HepG2 (cell line): ENCODE results near the gene PRMT5. TPM values are rescaled to one million over a fixed set of nuclear protein-coding genes. Genes with fewer than 3 reads are reported as not detected.
A peak's percentile ranks its signal among the peaks of the same experiment; 100 is the strongest.

Experiments used
- ELK4 ChIP-seq: sonication (generic); formaldehyde crosslinking; IDR thresholded peaks from 2 replicates; pipeline ENCODE4 v1.9.0; 2021; ENCODE audit warnings: missing genetic modification reagents, borderline replicate concordance
- NFRKB ChIP-seq: fragments of 450-650 bp; IDR thresholded peaks from 2 replicates; pipeline ENCODE4 v1.6.1; 2017
- RAD21 ChIP-seq: fragments of 450-650 bp; formaldehyde crosslinking; IDR thresholded peaks from 2 replicates; pipeline ENCODE4 v1.5.0; 2020; ENCODE audit warnings: mild to moderate bottlenecking
- TOE1 ChIP-seq: sonication (generic); formaldehyde crosslinking; IDR thresholded peaks from 2 replicates; pipeline ENCODE4 v1.4.0; 2020; ENCODE audit warnings: mild to moderate bottlenecking, missing genetic modification reagents
- XRCC5 ChIP-seq: fragments of 200-400 bp; formaldehyde crosslinking; optimal IDR thresholded peaks from 2 replicates; pipeline ENCODE3; 2017; ENCODE audit warnings: mild to moderate bottlenecking, low read length
- ZFP36L2 ChIP-seq: sonication (generic); formaldehyde crosslinking; IDR thresholded peaks from 2 replicates; pipeline ENCODE4 v1.4.0; 2020; ENCODE audit warnings: missing genetic modification reagents
- ZKSCAN5 ChIP-seq: sonication (generic); formaldehyde crosslinking; IDR thresholded peaks from 2 replicates; pipeline ENCODE4 v1.5.1; 2020; ENCODE audit warnings: mild to moderate bottlenecking, missing genetic modification reagents
- ZNF18 ChIP-seq: sonication (generic); formaldehyde crosslinking; IDR thresholded peaks from 2 replicates; pipeline ENCODE4 v1.8.0; 2022; ENCODE audit warnings: mild to moderate bottlenecking, missing genetic modification reagents; ENCODE audit not compliant: insufficient replicate concordance
- ZNF280D ChIP-seq: sonication (generic); formaldehyde crosslinking; IDR thresholded peaks from 2 replicates; pipeline ENCODE4 v1.5.1; 2020; ENCODE audit warnings: mild to moderate bottlenecking, missing genetic modification reagents
- ZNF597 ChIP-seq: sonication (generic); formaldehyde crosslinking; IDR thresholded peaks from 2 replicates; pipeline ENCODE4 v1.5.0; 2020; ENCODE audit warnings: missing genetic modification reagents
- ZNF614 ChIP-seq: IDR thresholded peaks from 2 replicates; pipeline ENCODE4 v1.6.1; 2018; ENCODE audit warnings: missing biosample characterization, missing genetic modification reagents, inconsistent platforms, borderline replicate concordance
- ZNF644 ChIP-seq: IDR thresholded peaks from 2 replicates; pipeline ENCODE4 v1.6.1; 2016; ENCODE audit warnings: low read depth
- ZNF770 ChIP-seq: sonication (generic); formaldehyde crosslinking; IDR thresholded peaks from 2 replicates; pipeline ENCODE4 v1.5.0; 2020; ENCODE audit warnings: mild to moderate bottlenecking, missing genetic modification reagents
- polyA plus RNA-seq, 8 experiments: library from polyadenylated mRNA; depleted of rRNA in 3 of 8; stranded (reverse) in 7 of 8; unstranded in 1 of 8; fragments of >200 nt; fragmentation: Illumina TruSeq in 4 of 8; extraction: Trizol in 4 of 8; gene quantifications; 2 replicates each; pipeline versions ENCODE4 v1.2.1 to v1.2.3, GENCODE V29; 2011 to 2016; ENCODE audit warnings: low read depth in 4 of 8, missing spikeins in 1 of 8, mixed read lengths in 1 of 8; ENCODE audit not compliant: insufficient read depth in 1 of 8
- total RNA-seq, 5 experiments: library from RNA; depleted of rRNA; stranded (reverse); fragments of >200 nt; fragmentation: Illumina TruSeq; extraction: Trizol; gene quantifications; 2 replicates each; pipeline ENCODE4 v1.2.3, GENCODE V29; 2016; ENCODE audit warnings: low read depth in 1 of 5
- TF ChIP-seq, protein P1 (sequence below): sonication (generic); formaldehyde crosslinking; IDR thresholded peaks from 2 replicates; pipeline ENCODE4 v1.5.0; 2020; ENCODE audit warnings: mild to moderate bottlenecking, missing genetic modification reagents, moderate library complexity
- TF ChIP-seq, protein P2 (sequence below): sonication (generic); formaldehyde crosslinking; IDR thresholded peaks from 2 replicates; pipeline ENCODE4 v1.4.0; 2020; ENCODE audit warnings: missing genetic modification reagents

Gene PRMT5
- total and polyA plus RNA-seq, 2 of the 13 experiments (the other 11 are each of a cell fraction or from before 2014, with no cell fraction given), result 210 to 354 TPM

DNA sequence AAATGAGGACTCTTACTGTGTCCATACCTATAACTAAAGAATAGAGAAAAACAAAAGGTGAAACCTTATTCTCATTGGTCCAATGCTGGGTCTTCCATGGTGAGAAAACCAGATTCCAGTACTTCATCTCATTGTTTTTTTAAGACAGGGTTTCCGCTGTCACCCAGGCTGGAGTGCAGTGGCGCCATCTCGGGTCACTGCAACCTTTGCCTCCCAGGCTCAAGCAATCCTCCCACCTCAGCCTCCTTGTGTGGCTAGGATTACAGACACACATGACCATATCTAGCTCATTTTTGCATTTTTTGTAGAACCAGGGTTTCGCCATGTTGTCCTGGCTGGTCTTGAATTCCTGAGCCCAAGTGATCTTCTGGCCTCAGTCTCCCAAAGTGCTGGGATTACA lies 23.5 kb downstream of the PRMT5 start (continued):
- TF ChIP-seq ZNF597 (CRISPR knock-in tag) (no peak), TOE1 (no peak), ZFP36L2 (no peak), ELK4 (CRISPR knock-in tag) (no peak), ZNF280D (CRISPR knock-in tag) (0 out of 2 replicates have a peak, but pooled peaks have one; percentile 37), ZNF644 (CRISPR knock-in tag) (0 out of 2 replicates have a peak, but pooled peaks have one; percentile 22), XRCC5 (no peak), NFRKB (no peak), ZKSCAN5 (0 out of 2 replicates have a peak, but pooled peaks have one; percentile 24), RAD21 (no peak), ZNF614 (peak; percentile 89; the same call in 1 of the 2 replicates), ZNF770 (CRISPR knock-in tag) (peak; percentile 90), ZNF18 (no peak)
- TF ChIP-seq, protein P1, sequence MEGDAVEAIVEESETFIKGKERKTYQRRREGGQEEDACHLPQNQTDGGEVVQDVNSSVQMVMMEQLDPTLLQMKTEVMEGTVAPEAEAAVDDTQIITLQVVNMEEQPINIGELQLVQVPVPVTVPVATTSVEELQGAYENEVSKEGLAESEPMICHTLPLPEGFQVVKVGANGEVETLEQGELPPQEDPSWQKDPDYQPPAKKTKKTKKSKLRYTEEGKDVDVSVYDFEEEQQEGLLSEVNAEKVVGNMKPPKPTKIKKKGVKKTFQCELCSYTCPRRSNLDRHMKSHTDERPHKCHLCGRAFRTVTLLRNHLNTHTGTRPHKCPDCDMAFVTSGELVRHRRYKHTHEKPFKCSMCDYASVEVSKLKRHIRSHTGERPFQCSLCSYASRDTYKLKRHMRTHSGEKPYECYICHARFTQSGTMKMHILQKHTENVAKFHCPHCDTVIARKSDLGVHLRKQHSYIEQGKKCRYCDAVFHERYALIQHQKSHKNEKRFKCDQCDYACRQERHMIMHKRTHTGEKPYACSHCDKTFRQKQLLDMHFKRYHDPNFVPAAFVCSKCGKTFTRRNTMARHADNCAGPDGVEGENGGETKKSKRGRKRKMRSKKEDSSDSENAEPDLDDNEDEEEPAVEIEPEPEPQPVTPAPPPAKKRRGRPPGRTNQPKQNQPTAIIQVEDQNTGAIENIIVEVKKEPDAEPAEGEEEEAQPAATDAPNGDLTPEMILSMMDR (CRISPR knock-in tag), result peak; percentile 20; the same call in 1 of the 2 replicates
- TF ChIP-seq, protein P2, sequence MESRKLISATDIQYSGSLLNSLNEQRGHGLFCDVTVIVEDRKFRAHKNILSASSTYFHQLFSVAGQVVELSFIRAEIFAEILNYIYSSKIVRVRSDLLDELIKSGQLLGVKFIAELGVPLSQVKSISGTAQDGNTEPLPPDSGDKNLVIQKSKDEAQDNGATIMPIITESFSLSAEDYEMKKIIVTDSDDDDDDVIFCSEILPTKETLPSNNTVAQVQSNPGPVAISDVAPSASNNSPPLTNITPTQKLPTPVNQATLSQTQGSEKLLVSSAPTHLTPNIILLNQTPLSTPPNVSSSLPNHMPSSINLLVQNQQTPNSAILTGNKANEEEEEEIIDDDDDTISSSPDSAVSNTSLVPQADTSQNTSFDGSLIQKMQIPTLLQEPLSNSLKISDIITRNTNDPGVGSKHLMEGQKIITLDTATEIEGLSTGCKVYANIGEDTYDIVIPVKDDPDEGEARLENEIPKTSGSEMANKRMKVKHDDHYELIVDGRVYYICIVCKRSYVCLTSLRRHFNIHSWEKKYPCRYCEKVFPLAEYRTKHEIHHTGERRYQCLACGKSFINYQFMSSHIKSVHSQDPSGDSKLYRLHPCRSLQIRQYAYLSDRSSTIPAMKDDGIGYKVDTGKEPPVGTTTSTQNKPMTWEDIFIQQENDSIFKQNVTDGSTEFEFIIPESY (CRISPR knock-in tag), result peak; percentile 98
